HEK293T (cell line): Measurements from ENCODE around the gene ATG3.

ENCODE experiments used
- BHLHE40 ChIP-seq: fragments of 450-650 bp; IDR thresholded peaks from 2 replicates; pipeline ENCODE4 v1.6.1; 2016; ENCODE audit warnings: mild to moderate bottlenecking, moderate library complexity, borderline replicate concordance
- CTBP1 ChIP-seq: fragments of 450-650 bp; IDR thresholded peaks from 2 replicates; pipeline ENCODE4 v1.6.1; 2016; ENCODE audit warnings: borderline replicate concordance
- FOXK2 ChIP-seq: fragments of 450-650 bp; IDR thresholded peaks from 2 replicates; pipeline ENCODE4 v1.6.1; 2016; ENCODE audit warnings: mild to moderate bottlenecking
- FOXM1 ChIP-seq: fragments of 450-650 bp; IDR thresholded peaks from 2 replicates; pipeline ENCODE4 v1.6.1; 2017; ENCODE audit warnings: mild to moderate bottlenecking, borderline replicate concordance
- HDGF ChIP-seq: fragments of 450-650 bp; IDR thresholded peaks from 2 replicates; pipeline ENCODE4 v1.6.1; 2017; ENCODE audit warnings: antibody characterized with exemption, borderline replicate concordance
- NFRKB ChIP-seq: fragments of 450-650 bp; IDR thresholded peaks from 2 replicates; pipeline ENCODE4 v1.6.1; 2016; ENCODE audit warnings: mild to moderate bottlenecking, moderate library complexity
- SP1 ChIP-seq: fragments of 450-650 bp; IDR thresholded peaks from 2 replicates; pipeline ENCODE4 v1.6.1; 2017
- ZNF384 ChIP-seq: fragments of 450-650 bp; IDR thresholded peaks from 2 replicates; pipeline ENCODE4 v1.6.1; 2016
- TF ChIP-seq, protein P1 (sequence below): fragments of 450-650 bp; IDR thresholded peaks from 2 replicates; pipeline ENCODE4 v1.6.1; 2016

DNA sequence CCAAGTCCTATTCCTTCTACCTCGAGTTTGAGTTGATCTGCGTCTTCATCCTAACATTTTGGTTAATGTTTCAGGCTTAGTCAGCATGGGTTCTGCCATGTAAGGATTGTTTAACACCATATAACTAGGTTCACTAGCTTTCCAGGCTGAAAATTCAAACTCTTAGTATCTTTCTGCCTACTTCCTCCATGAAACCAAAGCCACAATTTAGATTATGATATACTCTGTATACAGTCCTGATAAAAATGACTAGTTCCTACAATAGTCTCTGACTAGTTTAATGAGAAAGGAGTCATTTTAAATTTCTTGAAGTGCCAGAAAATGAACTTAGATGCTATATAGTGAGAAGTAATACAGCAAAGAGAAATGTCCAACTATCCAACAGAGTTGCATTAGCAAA is 55.9 kb downstream of the ATG3 start:
- TF ChIP-seq ZNF384 (no peak), SP1 (no peak), FOXK2 (no peak), HDGF (no peak), CTBP1 (no peak), BHLHE40 (no peak), NFRKB (no peak), FOXM1 (no peak)
- TF ChIP-seq, protein P1, sequence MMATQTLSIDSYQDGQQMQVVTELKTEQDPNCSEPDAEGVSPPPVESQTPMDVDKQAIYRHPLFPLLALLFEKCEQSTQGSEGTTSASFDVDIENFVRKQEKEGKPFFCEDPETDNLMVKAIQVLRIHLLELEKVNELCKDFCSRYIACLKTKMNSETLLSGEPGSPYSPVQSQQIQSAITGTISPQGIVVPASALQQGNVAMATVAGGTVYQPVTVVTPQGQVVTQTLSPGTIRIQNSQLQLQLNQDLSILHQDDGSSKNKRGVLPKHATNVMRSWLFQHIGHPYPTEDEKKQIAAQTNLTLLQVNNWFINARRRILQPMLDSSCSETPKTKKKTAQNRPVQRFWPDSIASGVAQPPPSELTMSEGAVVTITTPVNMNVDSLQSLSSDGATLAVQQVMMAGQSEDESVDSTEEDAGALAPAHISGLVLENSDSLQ = no peak
